Suprapubic skin (tissue), 4 donors: ENCODE measurements around the gene FAM120AOS. TPM values are rescaled to one million over a fixed set of nuclear protein-coding genes. Genes with fewer than 3 reads are reported as not detected.

Experiments used
- DNase-seq, 2 donors: peaks; one replicate each; pipeline ENCODE4 v3.0.0-alpha.2; 2019; ENCODE audit warnings: low spot score in 2 of 2
- H3K27ac ChIP-seq: fragments of 200-600 bp; sonication (generic); one replicate; pipeline ENCODE4 v1.5.1; 2019
- H3K27me3 ChIP-seq: fragments of 200-600 bp; sonication (generic); one replicate; pipeline ENCODE4 v1.5.1; 2019
- H3K36me3 ChIP-seq: fragments of 200-600 bp; sonication (generic); one replicate; pipeline ENCODE4 v1.5.1; 2019
- H3K4me1 ChIP-seq: fragments of 200-600 bp; sonication (generic); one replicate; pipeline ENCODE4 v1.5.1; 2019
- H3K4me3 ChIP-seq: fragments of 200-600 bp; sonication (generic); one replicate; pipeline ENCODE4 v1.5.1; 2019; ENCODE audit warnings: mild to moderate bottlenecking
- H3K9me3 ChIP-seq: fragments of 200-600 bp; sonication (generic); one replicate; pipeline ENCODE4 v1.5.1; 2019
- EP300 ChIP-seq: sonication (generic); formaldehyde crosslinking; IDR thresholded peaks from one replicate; pipeline ENCODE4 v1.6.1; 2017; ENCODE audit warnings: antibody characterized with exemption
- POLR2A ChIP-seq, 2 donors: fragments of 450-650 bp; IDR thresholded peaks; one replicate each; pipeline ENCODE4 v1.6.1; 2017; ENCODE audit warnings: antibody characterized with exemption in 2 of 2, mild to moderate bottlenecking in 2 of 2, moderate library complexity in 2 of 2
- POLR2AphosphoS5 ChIP-seq, 3 donors: sonication (generic); formaldehyde crosslinking; IDR thresholded peaks; one replicate each; pipeline ENCODE4 v1.6.1; 2017; ENCODE audit warnings: antibody characterized with exemption in 3 of 3
- WGBS: methylation state at CpG from one replicate; pipeline ENCODE4 v1.1.5; 2018; 5-methylcytosine and 5-hydroxymethylcytosine counted together
- total RNA-seq, 4 donors: library from RNA; depleted of rRNA; stranded (reverse); fragments of >200 nt; gene quantifications; one replicate each; pipeline ENCODE4 v1.1.0, GENCODE V29; 2016
- TF ChIP-seq, protein P1 (sequence below), 2 donors: fragments of 200-600 bp in 1 of 2; fragments of 450-650 bp in 1 of 2; sonication (generic) in 1 of 2; IDR thresholded peaks; one replicate each; pipeline ENCODE4 v1.5.1; 2016 to 2019; ENCODE audit warnings: antibody characterized with exemption in 2 of 2, mild to moderate bottlenecking in 1 of 2, moderate library complexity in 1 of 2

Gene FAM120AOS
- total RNA-seq, 4 donors from 2014 or later: 33.0 to 66.9 (median 34.2) TPM

GRCh38 chr9:93464395-93464794 is 11.0 kb upstream of the FAM120AOS start:
- WGBS: 87% methylated on average over 3 of the region's 3 CpGs
- H3K27ac ChIP-seq: no peak overlapping the region

GRCh38 chr9:93463638-93464248 is 10.4 kb upstream of the FAM120AOS start:
- H3K27me3 ChIP-seq: no peaks in the 10 kb centered on the region
- H3K9me3 ChIP-seq: no peaks in the 10 kb centered on the region
- no peak for DNase-seq
- H3K4me3 ChIP-seq: no peak overlapping the region
- no peak for TF ChIP-seq EP300
- 91% methylated on average over 4 of the region's 4 CpGs for WGBS
- H3K4me1 ChIP-seq: peaks cover 68% of the 10 kb centered on the region
- H3K36me3 ChIP-seq: no peaks in the 10 kb centered on the region
- no peak overlapping the region for H3K27ac ChIP-seq

More at GRCh38 chr9:93464395-93464794, 11.0 kb upstream of the FAM120AOS start:
- Histone ChIP-seq H3K4me3 (no peak overlapping the region), H3K27me3 (no peaks in the 10 kb centered on the region), H3K4me1 (peaks cover 68% of the 10 kb centered on the region), H3K9me3 (no peaks in the 10 kb centered on the region), H3K36me3 (no peaks in the 10 kb centered on the region)
- no peak for TF ChIP-seq POLR2A (IDR thresholded peaks at IDR 0.05)
- TF ChIP-seq EP300: no peak
- no peak for DNase-seq

- no peaks in the 10 kb centered on the region for H3K27me3 ChIP-seq
- H3K27ac ChIP-seq: no peak overlapping the region
- peaks cover 61% of the 10 kb centered on the region for H3K4me1 ChIP-seq
- WGBS: 88% methylated on average over 2 of the region's 2 CpGs
- DNase-seq: no peak
- no peaks in the 10 kb centered on the region for H3K36me3 ChIP-seq
- no peak for TF ChIP-seq POLR2AphosphoS5 (IDR thresholded peaks at IDR 0.05)
- TF ChIP-seq, protein P1, sequence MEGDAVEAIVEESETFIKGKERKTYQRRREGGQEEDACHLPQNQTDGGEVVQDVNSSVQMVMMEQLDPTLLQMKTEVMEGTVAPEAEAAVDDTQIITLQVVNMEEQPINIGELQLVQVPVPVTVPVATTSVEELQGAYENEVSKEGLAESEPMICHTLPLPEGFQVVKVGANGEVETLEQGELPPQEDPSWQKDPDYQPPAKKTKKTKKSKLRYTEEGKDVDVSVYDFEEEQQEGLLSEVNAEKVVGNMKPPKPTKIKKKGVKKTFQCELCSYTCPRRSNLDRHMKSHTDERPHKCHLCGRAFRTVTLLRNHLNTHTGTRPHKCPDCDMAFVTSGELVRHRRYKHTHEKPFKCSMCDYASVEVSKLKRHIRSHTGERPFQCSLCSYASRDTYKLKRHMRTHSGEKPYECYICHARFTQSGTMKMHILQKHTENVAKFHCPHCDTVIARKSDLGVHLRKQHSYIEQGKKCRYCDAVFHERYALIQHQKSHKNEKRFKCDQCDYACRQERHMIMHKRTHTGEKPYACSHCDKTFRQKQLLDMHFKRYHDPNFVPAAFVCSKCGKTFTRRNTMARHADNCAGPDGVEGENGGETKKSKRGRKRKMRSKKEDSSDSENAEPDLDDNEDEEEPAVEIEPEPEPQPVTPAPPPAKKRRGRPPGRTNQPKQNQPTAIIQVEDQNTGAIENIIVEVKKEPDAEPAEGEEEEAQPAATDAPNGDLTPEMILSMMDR (IDR thresholded peaks at IDR 0.05): no peak
- H3K4me3 ChIP-seq: no peak overlapping the region
- H3K9me3 ChIP-seq: no peaks in the 10 kb centered on the region
Observed at GRCh38 chr9:93461821-93462220, 8.4 kb upstream of the FAM120AOS start.

DNA sequence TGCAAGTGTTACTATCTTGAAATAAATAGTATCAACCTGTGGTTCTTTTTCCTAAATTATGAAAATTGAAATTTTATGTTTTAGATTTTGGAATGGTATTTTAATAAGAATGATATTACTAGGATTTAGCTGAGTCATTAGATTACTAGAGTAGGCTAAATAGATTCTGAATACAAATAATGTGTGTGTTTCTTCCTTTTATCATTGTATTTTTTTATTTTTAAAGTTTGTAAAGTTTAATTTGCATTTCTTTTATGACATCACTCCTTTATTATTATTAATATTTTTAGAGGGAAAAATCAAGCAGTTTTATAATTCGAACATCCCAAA is 8.0 kb upstream of the FAM120AOS start:
- Histone ChIP-seq H3K36me3 (no peaks in the 10 kb centered on the region), H3K27ac (no peak overlapping the region), H3K27me3 (no peaks in the 10 kb centered on the region), H3K9me3 (no peaks in the 10 kb centered on the region), H3K4me3 (no peak overlapping the region), H3K4me1 (peaks cover 61% of the 10 kb centered on the region)
- DNase-seq: no peak
- 94% methylated on average over 1 of the region's 1 CpG for WGBS
- TF ChIP-seq POLR2AphosphoS5 (IDR thresholded peaks at IDR 0.05) (no peak), POLR2A (IDR thresholded peaks at IDR 0.05) (no peak), EP300 (no peak)
- TF ChIP-seq, protein P1 (IDR thresholded peaks at IDR 0.05): no peak

DNA sequence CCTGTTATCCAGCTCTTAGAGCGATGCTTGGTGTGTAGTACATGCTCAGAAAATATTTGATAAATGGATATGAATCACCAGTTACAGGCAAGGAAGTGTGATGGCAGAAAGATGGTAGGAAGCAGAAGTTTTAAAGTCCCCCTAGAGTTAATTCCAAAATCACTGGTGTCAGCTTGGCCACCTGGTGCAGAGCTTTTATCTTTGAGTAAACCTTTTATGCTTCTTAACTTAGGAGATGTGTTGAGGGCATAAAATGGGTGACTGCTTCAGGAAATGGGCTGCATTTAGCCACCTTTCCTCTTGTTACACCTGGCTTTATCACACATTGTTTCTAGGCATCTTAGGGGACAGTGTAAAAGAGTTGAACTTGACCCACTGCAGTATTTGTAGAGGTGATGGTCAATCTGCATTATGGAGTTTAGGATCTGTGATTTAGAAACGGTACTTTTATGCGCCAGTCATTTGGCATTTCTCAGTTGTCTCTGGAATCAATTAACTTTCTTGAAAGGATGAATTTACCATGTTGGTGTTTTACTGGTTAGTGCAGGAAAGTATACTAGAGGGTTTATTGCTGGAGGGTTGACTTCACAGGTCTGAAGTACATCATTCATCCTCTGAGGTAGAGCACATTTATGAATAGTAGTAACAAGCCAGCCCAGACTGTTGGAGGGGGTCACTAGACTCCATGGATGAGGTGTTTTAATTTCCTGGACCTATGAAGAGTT is 7.5 kb upstream of the FAM120AOS start:
- Histone ChIP-seq H3K27me3 (no peaks in the 10 kb centered on the region), H3K36me3 (no peaks in the 10 kb centered on the region), H3K4me1 (peaks cover 60% of the 10 kb centered on the region), H3K9me3 (no peaks in the 10 kb centered on the region), H3K27ac (no peak overlapping the region), H3K4me3 (no peak overlapping the region)
- TF ChIP-seq POLR2AphosphoS5 (IDR thresholded peaks at IDR 0.05): no peak
- TF ChIP-seq, protein P1 (IDR thresholded peaks at IDR 0.05): no peak
- no peak for TF ChIP-seq POLR2A (IDR thresholded peaks at IDR 0.05)
- TF ChIP-seq EP300: no peak
- DNase-seq: no peak
- 82% methylated on average over 3 of the region's 3 CpGs for WGBS

- H3K27me3 ChIP-seq: no peaks in the 10 kb centered on the region
- no peak for DNase-seq
- H3K4me3 ChIP-seq: no peak overlapping the region
- H3K9me3 ChIP-seq: no peaks in the 10 kb centered on the region
- H3K4me1 ChIP-seq: peaks cover 62% of the 10 kb centered on the region
- no peaks in the 10 kb centered on the region for H3K36me3 ChIP-seq
- TF ChIP-seq POLR2A (IDR thresholded peaks at IDR 0.05) (no peak), EP300 (no peak), POLR2AphosphoS5 (IDR thresholded peaks at IDR 0.05) (no peak)
- TF ChIP-seq, protein P1 (IDR thresholded peaks at IDR 0.05): no peak
- no peak overlapping the region for H3K27ac ChIP-seq
Observed at GRCh38 chr9:93459432-93459847, 6.1 kb upstream of the FAM120AOS start.
